Measurements from ENCODE around the gene AUNIP. TPM values are rescaled to one million over a fixed set of nuclear protein-coding genes. Genes with fewer than 3 reads are reported as not detected.

The AUNIP gene
- total RNA-seq, 1 experiment from 2014 or later: 17.6 TPM

- Histone ChIP-seq H3K9me2 (replicated peaks; ENCODE audit: low read length) (no peaks in the 10 kb centered on the region), H2AFZ (ENCODE audit: low read length) (no peak overlapping the region), H4K20me1 (ENCODE audit: low read length) (no peaks in the 10 kb centered on the region), H3K4me1 (ENCODE audit: insufficient read depth, low read length) (peaks cover 17% of the 10 kb centered on the region; the same call in 1 of the 2 replicates), H3F3A (ENCODE audit: low read length, unreplicated experiment) (no peaks in the 10 kb centered on the region), H3K4me3 (ENCODE audit: low read length) (no peak overlapping the region), H3K27me3 (ENCODE audit: low read length) (no peaks in the 10 kb centered on the region), H3K9me3 (ENCODE audit: low read length) (no peaks in the 10 kb centered on the region), H3K9ac (ENCODE audit: low read length) (no peak overlapping the region), H3K36me3 (ENCODE audit: low read depth, low read length) (no peaks in the 10 kb centered on the region), H3K27ac (ENCODE audit: low read length) (no peak overlapping the region), H3K4me2 (ENCODE audit: low read length) (no peak overlapping the region), H3K79me2 (ENCODE audit: low read length) (no peaks in the 10 kb centered on the region)
- intact Hi-C loops (cut with micrococcal nuclease): no loop called here
- BruUV-seq (replicated peaks): no TSS peak
- no peak for ATAC-seq
- TF ChIP-seq EZH2 (IDR thresholded peaks at IDR 0.05; ENCODE audit: low read length, unreplicated experiment) (no peak), EZH2phosphoT487 (IDR thresholded peaks at IDR 0.05; ENCODE audit: borderline replicate concordance, low read length) (no peak)
- TF ChIP-seq, protein P1, sequence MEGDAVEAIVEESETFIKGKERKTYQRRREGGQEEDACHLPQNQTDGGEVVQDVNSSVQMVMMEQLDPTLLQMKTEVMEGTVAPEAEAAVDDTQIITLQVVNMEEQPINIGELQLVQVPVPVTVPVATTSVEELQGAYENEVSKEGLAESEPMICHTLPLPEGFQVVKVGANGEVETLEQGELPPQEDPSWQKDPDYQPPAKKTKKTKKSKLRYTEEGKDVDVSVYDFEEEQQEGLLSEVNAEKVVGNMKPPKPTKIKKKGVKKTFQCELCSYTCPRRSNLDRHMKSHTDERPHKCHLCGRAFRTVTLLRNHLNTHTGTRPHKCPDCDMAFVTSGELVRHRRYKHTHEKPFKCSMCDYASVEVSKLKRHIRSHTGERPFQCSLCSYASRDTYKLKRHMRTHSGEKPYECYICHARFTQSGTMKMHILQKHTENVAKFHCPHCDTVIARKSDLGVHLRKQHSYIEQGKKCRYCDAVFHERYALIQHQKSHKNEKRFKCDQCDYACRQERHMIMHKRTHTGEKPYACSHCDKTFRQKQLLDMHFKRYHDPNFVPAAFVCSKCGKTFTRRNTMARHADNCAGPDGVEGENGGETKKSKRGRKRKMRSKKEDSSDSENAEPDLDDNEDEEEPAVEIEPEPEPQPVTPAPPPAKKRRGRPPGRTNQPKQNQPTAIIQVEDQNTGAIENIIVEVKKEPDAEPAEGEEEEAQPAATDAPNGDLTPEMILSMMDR (conservative IDR thresholded peaks at IDR 0.05; ENCODE audit: low read depth, low read length): no peak
- POLR2A ChIA-PET (ENCODE audit: unreplicated experiment): no interaction called here
- CTCF ChIA-PET: no interaction called here
- no peak for DNase-seq
These were observed 74.6 kb downstream of the AUNIP start for GRCh38 chr1:25784575-25785051.

Small RNAs within 50 kb of the gene (microRNA-seq; reads per million reads assigned to microRNA genes)
- 1.0 reads per million for gene MIR3917 (ENCODE audit: unreplicated experiment)

Other genes starting within 250 kb of the AUNIP start
- 0.11 and 0.75 TPM in 2 replicates for gene MAN1C1, start 242.7 kb downstream of the AUNIP start, total RNA-seq (2014; rRNA removed)
- gene SELENON, start 59.3 kb downstream of the AUNIP start, total RNA-seq (2014; rRNA removed): 38.6 and 43.7 TPM in 2 replicates
- 32.3 and 35.6 TPM in 2 replicates for gene MTFR1L, start 39.5 kb downstream of the AUNIP start, total RNA-seq (2014; rRNA removed)
- gene PAQR7, start 16.3 kb upstream of the AUNIP start, total RNA-seq (2014; rRNA removed): 6.4 and 7.2 TPM in 2 replicates
- gene STMN1, start 47.0 kb upstream of the AUNIP start, total RNA-seq (2014; rRNA removed): 177 and 206 TPM in 2 replicates
- gene PAFAH2, start 138.6 kb upstream of the AUNIP start, total RNA-seq (2014; rRNA removed): 7.4 and 9.0 TPM in 2 replicates
- gene EXTL1, start 162.3 kb upstream of the AUNIP start, total RNA-seq (2014; rRNA removed): 0.26 TPM in 1 of 2 replicates, not detected in the other
- 0.07 TPM in 1 of 2 replicates, not detected in the other for gene SLC30A2, start 186.7 kb upstream of the AUNIP start, total RNA-seq (2014; rRNA removed)
- gene TRIM63, start 208.2 kb upstream of the AUNIP start, total RNA-seq (2014; rRNA removed): not detected in 2 replicates